ENCODE data around the gene OGDH. TPM values are rescaled to one million over a fixed set of nuclear protein-coding genes. Genes with fewer than 3 reads are reported as not detected.

The OGDH gene
- total and polyA plus RNA-seq, 3 experiments from 2014 or later: 58.3 to 93.8 (median 92.8) TPM

DNA sequence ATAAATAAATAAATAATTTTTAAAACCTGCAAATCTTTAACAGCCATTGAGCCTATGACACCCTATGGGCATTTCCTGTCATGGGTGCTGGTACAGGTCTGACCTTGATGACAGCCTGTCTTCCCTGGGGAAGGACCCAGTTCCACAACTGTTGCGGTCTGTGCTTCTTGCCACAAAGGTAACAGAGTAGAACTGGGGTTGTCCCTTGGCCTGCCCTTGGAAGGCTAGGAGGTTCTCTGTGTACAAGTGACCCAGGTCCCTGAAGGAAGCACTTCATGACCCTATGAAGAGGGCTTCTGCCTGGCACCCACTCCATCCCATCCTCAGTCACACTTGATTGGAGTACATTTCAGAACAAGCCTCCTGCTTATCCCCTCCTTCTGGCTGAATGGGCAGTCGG is 66.9 kb downstream of the OGDH start:
- H3K27ac ChIP-seq (ENCODE audit: low read depth, low read length): no peak overlapping the region
- H3K36me3 ChIP-seq (ENCODE audit: insufficient read depth, low read length): peaks cover 29% of the 10 kb centered on the region
- peaks cover 5 to 69% (median 9%) of the 10 kb centered on the region in 3 donors for H3K36me3 Mint-ChIP-seq
- POLR2A ChIA-PET: no interaction called here
- H3K4me3 Mint-ChIP-seq: no peak overlapping the region
- no peaks in the 10 kb centered on the region for H3K27me3 Mint-ChIP-seq
- CTCF ChIA-PET: no interaction called here
- H3K9me3 Mint-ChIP-seq: no peaks in the 10 kb centered on the region
- DNase-seq: no peak
- no peaks in the 10 kb centered on the region for H3K27me3 ChIP-seq (ENCODE audit: insufficient read depth, low read length, poor library complexity, severe bottlenecking)
- H3K4me1 Mint-ChIP-seq: peaks cover 7 to 10% (median 8%) of the 10 kb centered on the region in 3 donors
- no peaks in the 10 kb centered on the region for H3K4me1 ChIP-seq (ENCODE audit: insufficient read depth, low read length)
- peak overlapping the region in 4 of 8 donors; percentile 57 to 79 (median 66) for H3K27ac Mint-ChIP-seq
- H3K9me3 ChIP-seq (ENCODE audit: low read length): no peaks in the 10 kb centered on the region
- H3K4me3 ChIP-seq (ENCODE audit: low read length): no peak overlapping the region

DNA sequence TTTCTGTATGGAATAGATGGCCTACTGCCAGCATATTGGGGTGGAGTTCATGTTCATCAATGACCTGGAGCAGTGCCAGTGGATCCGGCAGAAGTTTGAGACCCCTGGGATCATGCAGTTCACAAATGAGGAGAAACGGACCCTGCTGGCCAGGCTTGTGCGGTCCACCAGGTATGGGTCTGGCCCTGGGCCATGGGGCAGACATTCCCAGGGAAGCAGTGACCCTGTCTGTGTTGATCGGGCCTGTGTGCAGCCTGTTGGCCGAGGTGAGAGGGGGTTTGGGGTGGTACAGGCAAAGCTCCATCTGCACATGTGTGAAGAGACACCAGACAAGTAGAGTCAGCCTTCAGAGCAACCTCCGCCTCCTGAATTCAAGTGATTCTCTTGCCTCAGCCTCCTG is 67.3 kb downstream of the OGDH start:
- Histone ChIP-seq H3K27me3 (ENCODE audit: insufficient read depth, low read length, poor library complexity, severe bottlenecking) (no peaks in the 10 kb centered on the region), H3K36me3 (ENCODE audit: insufficient read depth, low read length) (peaks cover 33% of the 10 kb centered on the region), H3K27ac (ENCODE audit: low read depth, low read length) (no peak overlapping the region), H3K9me3 (ENCODE audit: low read length) (no peaks in the 10 kb centered on the region), H3K4me1 (ENCODE audit: insufficient read depth, low read length) (no peaks in the 10 kb centered on the region), H3K4me3 (ENCODE audit: low read length) (no peak overlapping the region)
- DNase-seq: no peak
- H3K36me3 Mint-ChIP-seq: peaks cover 9 to 69% (median 9%) of the 10 kb centered on the region in 3 donors
- H3K4me3 Mint-ChIP-seq: no peak overlapping the region
- CTCF ChIA-PET: no interaction called here
- no peaks in the 10 kb centered on the region for H3K27me3 Mint-ChIP-seq
- peak overlapping the region in 4 of 8 donors; percentile 57 to 79 (median 66) for H3K27ac Mint-ChIP-seq
- POLR2A ChIA-PET: no interaction called here
- peaks cover 7 to 8% (median 8%) of the 10 kb centered on the region in 3 donors for H3K4me1 Mint-ChIP-seq
- no peaks in the 10 kb centered on the region for H3K9me3 Mint-ChIP-seq

DNA sequence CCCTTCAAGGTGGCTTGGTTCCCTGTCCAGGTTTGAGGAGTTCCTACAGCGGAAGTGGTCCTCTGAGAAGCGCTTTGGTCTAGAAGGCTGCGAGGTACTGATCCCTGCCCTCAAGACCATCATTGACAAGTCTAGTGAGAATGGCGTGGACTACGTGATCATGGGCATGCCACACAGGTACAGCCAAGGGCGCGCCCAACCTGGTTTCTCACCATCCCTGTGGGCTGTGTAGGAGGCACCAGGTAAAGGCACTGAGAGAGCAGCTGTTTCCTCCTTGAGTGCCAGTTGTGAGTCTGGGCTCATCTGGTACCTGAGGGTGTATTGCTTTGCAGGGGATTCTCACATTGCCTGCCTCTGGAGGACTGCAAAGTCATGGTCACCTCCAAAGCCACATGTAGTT is 68.0 kb downstream of the OGDH start:
- Mint-ChIP-seq H3K9me3 (no peaks in the 10 kb centered on the region), H3K27me3 (no peaks in the 10 kb centered on the region), H3K4me1 (peaks cover 5 to 8% (median 7%) of the 10 kb centered on the region in 3 donors), H3K36me3 (peaks cover 9 to 71% (median 15%) of the 10 kb centered on the region in 3 donors), H3K4me3 (no peak overlapping the region), H3K27ac (peak overlapping the region in 2 of 8 donors; percentile 66 to 72)
- Histone ChIP-seq H3K27ac (ENCODE audit: low read depth, low read length) (no peak overlapping the region), H3K9me3 (ENCODE audit: low read length) (no peaks in the 10 kb centered on the region), H3K4me3 (ENCODE audit: low read length) (no peak overlapping the region), H3K4me1 (ENCODE audit: insufficient read depth, low read length) (no peaks in the 10 kb centered on the region), H3K36me3 (ENCODE audit: insufficient read depth, low read length) (peaks cover 39% of the 10 kb centered on the region), H3K27me3 (ENCODE audit: insufficient read depth, low read length, poor library complexity, severe bottlenecking) (no peaks in the 10 kb centered on the region)
- POLR2A ChIA-PET: interaction anchor here (0.6 kb wide), 1 partner anchor 190 kb away, joined by 3 read pairs; no protein-coding TSS in a partner anchor
- CTCF ChIA-PET: no interaction called here
- DNase-seq: no peak

DNA sequence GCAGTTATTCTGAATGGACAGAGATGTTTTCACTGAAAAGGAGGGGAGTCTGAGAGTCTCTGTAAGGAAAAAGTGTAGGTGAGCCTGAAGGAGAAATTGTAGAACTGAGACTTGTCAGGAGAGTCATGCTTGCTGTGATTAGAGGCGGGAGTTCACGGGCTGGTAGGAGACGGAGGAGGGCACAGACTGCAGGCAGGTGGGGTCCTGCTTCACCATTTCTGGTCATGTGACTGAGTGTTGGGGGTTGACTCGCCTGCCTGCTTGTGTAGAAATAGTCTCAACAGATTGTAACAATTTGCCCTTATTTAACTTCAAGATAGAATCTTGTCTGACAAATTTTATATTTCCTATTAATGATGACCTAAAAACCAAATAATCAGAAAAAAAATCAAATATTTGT is 70.3 kb downstream of the OGDH start:
- Histone ChIP-seq H3K9me3 (ENCODE audit: low read length) (no peaks in the 10 kb centered on the region), H3K27me3 (ENCODE audit: insufficient read depth, low read length, poor library complexity, severe bottlenecking) (no peaks in the 10 kb centered on the region), H3K4me3 (ENCODE audit: low read length) (no peak overlapping the region), H3K36me3 (ENCODE audit: insufficient read depth, low read length) (peaks cover 44% of the 10 kb centered on the region), H3K4me1 (ENCODE audit: insufficient read depth, low read length) (no peaks in the 10 kb centered on the region), H3K27ac (ENCODE audit: low read depth, low read length) (no peak overlapping the region)
- Mint-ChIP-seq H3K4me3 (no peak overlapping the region), H3K27ac (peak overlapping the region in 6 of 8 donors; percentile 20 to 82 (median 40)), H3K9me3 (no peaks in the 10 kb centered on the region), H3K36me3 (peaks cover 3 to 84% (median 16%) of the 10 kb centered on the region in 3 donors), H3K4me1 (peaks cover 0 to 3% (median 0%) of the 10 kb centered on the region in 3 donors), H3K27me3 (no peaks in the 10 kb centered on the region)
- ChIA-PET POLR2A (no interaction called here), CTCF (no interaction called here)
- no peak for DNase-seq

DNA sequence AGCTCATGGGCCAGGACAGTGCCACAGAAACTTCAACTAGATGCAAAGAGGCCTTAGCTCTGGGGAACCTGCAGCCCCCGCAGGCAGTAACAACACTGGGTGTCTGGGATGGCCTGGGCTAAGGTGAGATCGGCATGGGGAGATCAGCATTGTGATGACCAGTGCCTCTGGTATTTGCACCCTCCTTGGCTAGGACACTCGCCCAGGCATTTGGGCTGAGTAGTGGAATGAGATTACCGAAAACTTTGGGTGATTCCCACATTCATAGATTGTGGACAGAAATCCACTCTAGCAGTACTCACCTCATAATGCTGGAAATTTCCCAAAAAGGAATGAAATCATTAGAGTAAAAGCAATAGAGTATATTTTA is 71.7 kb downstream of the OGDH start:
- no peaks in the 10 kb centered on the region for H3K27me3 ChIP-seq (ENCODE audit: insufficient read depth, low read length, poor library complexity, severe bottlenecking)

DNA sequence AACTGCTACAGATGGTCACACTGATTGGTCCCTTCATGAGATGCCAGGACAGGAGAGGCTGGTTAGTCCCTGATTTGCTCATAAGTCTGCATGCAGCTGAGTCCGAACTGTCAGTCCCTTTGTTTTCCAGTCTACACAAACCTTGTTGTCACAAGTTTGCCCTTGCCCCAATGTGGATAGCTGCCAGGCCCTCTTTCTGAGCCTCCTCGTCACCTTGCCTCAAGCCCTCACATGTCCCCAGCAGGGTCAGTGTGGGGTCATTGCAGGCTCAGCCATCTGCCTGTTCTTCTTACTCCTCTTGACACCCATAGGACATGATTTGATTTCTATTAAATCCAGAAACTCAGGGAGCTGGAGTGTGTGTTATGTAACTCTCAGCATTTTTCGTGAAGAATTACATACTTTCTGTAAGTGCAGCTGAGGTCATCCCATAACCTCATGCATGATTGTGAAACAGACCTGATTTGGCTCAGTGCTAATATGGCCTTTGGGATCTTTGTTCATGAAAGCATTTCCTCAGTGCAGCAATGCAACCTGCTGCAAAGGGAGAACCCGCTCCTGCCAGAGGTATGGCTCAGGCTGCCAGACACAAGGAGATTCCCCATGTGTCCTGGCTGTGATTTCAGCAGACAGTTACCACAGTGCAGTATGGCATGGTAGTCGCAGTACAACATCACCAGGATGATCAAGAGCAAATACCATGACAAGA is 72.2 kb downstream of the OGDH start:
- CTCF ChIA-PET: no interaction called here

More for the DNA sequence above, 71.7 kb downstream of the OGDH start:
- no peaks in the 10 kb centered on the region for H3K27me3 Mint-ChIP-seq
- H3K9me3 ChIP-seq (ENCODE audit: low read length): no peaks in the 10 kb centered on the region
- no peak overlapping the region for H3K27ac ChIP-seq (ENCODE audit: low read depth, low read length)
- peaks cover 3 to 85% (median 16%) of the 10 kb centered on the region in 3 donors for H3K36me3 Mint-ChIP-seq
- no peaks in the 10 kb centered on the region for H3K4me1 ChIP-seq (ENCODE audit: insufficient read depth, low read length)
- peaks cover 0 to 3% (median 0%) of the 10 kb centered on the region in 3 donors for H3K4me1 Mint-ChIP-seq
- H3K9me3 Mint-ChIP-seq: no peaks in the 10 kb centered on the region
- no peak overlapping the region for H3K4me3 ChIP-seq (ENCODE audit: low read length)
- peak overlapping the region in 3 of 8 donors; percentile 23 to 73 (median 29) for H3K27ac Mint-ChIP-seq
- H3K4me3 Mint-ChIP-seq: no peak overlapping the region
- CTCF ChIA-PET: no interaction called here
- no peak for DNase-seq
- POLR2A ChIA-PET: no interaction called here
- H3K36me3 ChIP-seq (ENCODE audit: insufficient read depth, low read length): peaks cover 45% of the 10 kb centered on the region

DNA sequence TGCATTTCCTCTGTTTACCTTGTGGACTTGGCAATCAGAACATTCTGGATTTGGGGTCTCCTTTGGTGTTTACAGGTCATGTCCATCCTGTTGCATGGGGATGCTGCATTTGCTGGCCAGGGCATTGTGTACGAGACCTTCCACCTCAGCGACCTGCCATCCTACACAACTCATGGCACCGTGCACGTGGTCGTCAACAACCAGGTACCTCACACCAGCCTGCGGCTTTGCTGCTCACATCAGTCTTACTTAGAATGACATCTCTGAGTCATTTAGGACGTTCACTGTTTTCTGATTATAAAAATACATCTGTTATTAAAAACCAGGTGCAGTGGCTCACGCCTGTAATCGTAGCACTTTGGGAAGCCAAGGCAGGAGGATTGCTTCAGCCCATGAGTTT is 75.2 kb downstream of the OGDH start:
- Histone ChIP-seq H3K9me3 (ENCODE audit: low read length) (no peaks in the 10 kb centered on the region), H3K4me3 (ENCODE audit: low read length) (no peak overlapping the region), H3K27me3 (ENCODE audit: insufficient read depth, low read length, poor library complexity, severe bottlenecking) (no peaks in the 10 kb centered on the region), H3K27ac (ENCODE audit: low read depth, low read length) (no peak overlapping the region), H3K36me3 (ENCODE audit: insufficient read depth, low read length) (peaks cover 21% of the 10 kb centered on the region), H3K4me1 (ENCODE audit: insufficient read depth, low read length) (no peaks in the 10 kb centered on the region)
- Mint-ChIP-seq H3K4me3 (no peak overlapping the region), H3K9me3 (no peaks in the 10 kb centered on the region), H3K36me3 (peaks cover 0 to 87% (median 23%) of the 10 kb centered on the region in 3 donors), H3K4me1 (peaks cover 0 to 3% (median 0%) of the 10 kb centered on the region in 3 donors), H3K27me3 (no peaks in the 10 kb centered on the region), H3K27ac (peak overlapping the region in 3 of 8 donors; percentile 54 to 70 (median 65))
- POLR2A ChIA-PET: no interaction called here
- CTCF ChIA-PET: no interaction called here
- DNase-seq: no peak

More for the DNA sequence above, 72.2 kb downstream of the OGDH start:
- H3K27me3 ChIP-seq (ENCODE audit: insufficient read depth, low read length, poor library complexity, severe bottlenecking): no peaks in the 10 kb centered on the region
- no peak overlapping the region for H3K27ac ChIP-seq (ENCODE audit: low read depth, low read length)
- peaks cover 2 to 87% (median 17%) of the 10 kb centered on the region in 3 donors for H3K36me3 Mint-ChIP-seq
- POLR2A ChIA-PET: interaction anchor here (1.1 kb wide), 1 partner anchor 72 kb away, joined by 3 read pairs; no protein-coding TSS in a partner anchor
- H3K4me3 Mint-ChIP-seq: no peak overlapping the region
- H3K9me3 Mint-ChIP-seq: no peaks in the 10 kb centered on the region
- H3K27ac Mint-ChIP-seq: peak overlapping the region in 7 of 8 donors; percentile 24 to 93 (median 63)
- no peak for DNase-seq
- H3K4me1 ChIP-seq (ENCODE audit: insufficient read depth, low read length): no peaks in the 10 kb centered on the region
- H3K4me1 Mint-ChIP-seq: peaks cover 0 to 3% (median 0%) of the 10 kb centered on the region in 3 donors
- no peak overlapping the region for H3K4me3 ChIP-seq (ENCODE audit: low read length)
- H3K36me3 ChIP-seq (ENCODE audit: insufficient read depth, low read length): peaks cover 42% of the 10 kb centered on the region
- no peaks in the 10 kb centered on the region for H3K27me3 Mint-ChIP-seq
- H3K9me3 ChIP-seq (ENCODE audit: low read length): no peaks in the 10 kb centered on the region

DNA sequence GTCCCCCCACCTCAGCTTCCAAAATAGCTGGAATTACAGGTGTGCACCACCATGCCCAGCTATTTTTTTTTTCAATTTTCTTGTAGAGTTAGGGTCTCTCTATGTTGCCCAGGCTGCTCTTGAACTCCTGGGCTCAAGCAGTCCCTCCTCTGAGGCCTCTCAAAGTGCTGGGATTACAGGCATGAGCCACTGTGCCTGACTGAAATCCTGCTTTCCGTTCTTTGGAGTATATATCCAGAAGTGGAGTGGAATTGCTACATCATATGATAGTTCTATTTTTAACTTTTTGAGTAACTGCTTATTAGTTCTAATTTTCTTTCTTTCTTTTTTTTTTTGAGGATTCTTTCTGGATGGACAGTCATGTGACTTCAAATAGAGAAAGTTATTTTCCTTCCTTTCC is 79.3 kb downstream of the OGDH start:
- H3K27me3 ChIP-seq (ENCODE audit: insufficient read depth, low read length, poor library complexity, severe bottlenecking): no peaks in the 10 kb centered on the region
- no peaks in the 10 kb centered on the region for H3K4me1 ChIP-seq (ENCODE audit: insufficient read depth, low read length)
- no peaks in the 10 kb centered on the region for H3K27me3 Mint-ChIP-seq
- no peaks in the 10 kb centered on the region for H3K9me3 Mint-ChIP-seq
- no peak overlapping the region for H3K27ac ChIP-seq (ENCODE audit: low read depth, low read length)
- H3K9me3 ChIP-seq (ENCODE audit: low read length): no peaks in the 10 kb centered on the region
- CTCF ChIA-PET: no interaction called here
- H3K4me3 ChIP-seq (ENCODE audit: low read length): no peak overlapping the region
- POLR2A ChIA-PET: no interaction called here
- H3K27ac Mint-ChIP-seq: peak overlapping the region in 4 of 8 donors; percentile 33 to 77 (median 54)
- peaks cover 4 to 73% (median 12%) of the 10 kb centered on the region in 3 donors for H3K36me3 Mint-ChIP-seq
- peaks cover 12% of the 10 kb centered on the region for H3K36me3 ChIP-seq (ENCODE audit: insufficient read depth, low read length)
- no peaks in the 10 kb centered on the region for H3K4me1 Mint-ChIP-seq
- no peak for DNase-seq
- H3K4me3 Mint-ChIP-seq: no peak overlapping the region
